PFSK-1 (cell line): ENCODE measurements around the gene EXOC5. TPM values are rescaled to one million over a fixed set of nuclear protein-coding genes. Genes with fewer than 3 reads are reported as not detected.
A peak's percentile ranks its signal among the peaks of the same experiment; 100 is the strongest.

ENCODE experiments used
- FOXP2 ChIP-seq: optimal IDR thresholded peaks from 2 replicates; pipeline ENCODE3; 2011; ENCODE audit warnings: borderline replicate concordance, control low read depth, inconsistent platforms; ENCODE audit not compliant: insufficient read depth; ENCODE audit errors: extremely low read length, extremely low read depth
- POLR2AphosphoS5 ChIP-seq: IDR thresholded peaks from 2 replicates; pipeline ENCODE4 v1.6.1; 2012; ENCODE audit warnings: low read depth, mild to moderate bottlenecking, control low read depth, low read length, moderate library complexity
- SIN3A ChIP-seq: IDR thresholded peaks from 2 replicates; pipeline ENCODE4 v1.6.1; 2012; ENCODE audit warnings: mild to moderate bottlenecking, low read length, moderate library complexity, borderline replicate concordance; ENCODE audit not compliant: insufficient read depth
- TAF1 ChIP-seq: IDR thresholded peaks from 2 replicates; pipeline ENCODE4 v1.6.1; 2012; ENCODE audit warnings: low read length, control low read depth, borderline replicate concordance; ENCODE audit not compliant: insufficient read depth
- polyA plus RNA-seq: library from polyadenylated mRNA; unstranded; fragments of >200 nt; gene quantifications from one replicate; pipeline ENCODE4 v1.2.1, GENCODE V29; 2012; ENCODE audit warnings: low read depth, missing spikeins; ENCODE audit not compliant: insufficient read length
- TF ChIP-seq, protein P1 (sequence below), 2 experiments: IDR thresholded peaks; 2 replicates each; pipeline versions ENCODE4 v1.6.1 to v1.8.0; 2011 to 2012; ENCODE audit warnings: low read depth in 2 of 2, low read length in 2 of 2, control low read depth in 1 of 2, inconsistent platforms in 1 of 2, mild to moderate bottlenecking in 1 of 2, moderate library complexity in 1 of 2; ENCODE audit not compliant: insufficient read depth in 1 of 2

EXOC5 gene, protein sequence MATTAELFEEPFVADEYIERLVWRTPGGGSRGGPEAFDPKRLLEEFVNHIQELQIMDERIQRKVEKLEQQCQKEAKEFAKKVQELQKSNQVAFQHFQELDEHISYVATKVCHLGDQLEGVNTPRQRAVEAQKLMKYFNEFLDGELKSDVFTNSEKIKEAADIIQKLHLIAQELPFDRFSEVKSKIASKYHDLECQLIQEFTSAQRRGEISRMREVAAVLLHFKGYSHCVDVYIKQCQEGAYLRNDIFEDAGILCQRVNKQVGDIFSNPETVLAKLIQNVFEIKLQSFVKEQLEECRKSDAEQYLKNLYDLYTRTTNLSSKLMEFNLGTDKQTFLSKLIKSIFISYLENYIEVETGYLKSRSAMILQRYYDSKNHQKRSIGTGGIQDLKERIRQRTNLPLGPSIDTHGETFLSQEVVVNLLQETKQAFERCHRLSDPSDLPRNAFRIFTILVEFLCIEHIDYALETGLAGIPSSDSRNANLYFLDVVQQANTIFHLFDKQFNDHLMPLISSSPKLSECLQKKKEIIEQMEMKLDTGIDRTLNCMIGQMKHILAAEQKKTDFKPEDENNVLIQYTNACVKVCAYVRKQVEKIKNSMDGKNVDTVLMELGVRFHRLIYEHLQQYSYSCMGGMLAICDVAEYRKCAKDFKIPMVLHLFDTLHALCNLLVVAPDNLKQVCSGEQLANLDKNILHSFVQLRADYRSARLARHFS
- polyA plus RNA-seq, result 13.5 TPM

DNA sequence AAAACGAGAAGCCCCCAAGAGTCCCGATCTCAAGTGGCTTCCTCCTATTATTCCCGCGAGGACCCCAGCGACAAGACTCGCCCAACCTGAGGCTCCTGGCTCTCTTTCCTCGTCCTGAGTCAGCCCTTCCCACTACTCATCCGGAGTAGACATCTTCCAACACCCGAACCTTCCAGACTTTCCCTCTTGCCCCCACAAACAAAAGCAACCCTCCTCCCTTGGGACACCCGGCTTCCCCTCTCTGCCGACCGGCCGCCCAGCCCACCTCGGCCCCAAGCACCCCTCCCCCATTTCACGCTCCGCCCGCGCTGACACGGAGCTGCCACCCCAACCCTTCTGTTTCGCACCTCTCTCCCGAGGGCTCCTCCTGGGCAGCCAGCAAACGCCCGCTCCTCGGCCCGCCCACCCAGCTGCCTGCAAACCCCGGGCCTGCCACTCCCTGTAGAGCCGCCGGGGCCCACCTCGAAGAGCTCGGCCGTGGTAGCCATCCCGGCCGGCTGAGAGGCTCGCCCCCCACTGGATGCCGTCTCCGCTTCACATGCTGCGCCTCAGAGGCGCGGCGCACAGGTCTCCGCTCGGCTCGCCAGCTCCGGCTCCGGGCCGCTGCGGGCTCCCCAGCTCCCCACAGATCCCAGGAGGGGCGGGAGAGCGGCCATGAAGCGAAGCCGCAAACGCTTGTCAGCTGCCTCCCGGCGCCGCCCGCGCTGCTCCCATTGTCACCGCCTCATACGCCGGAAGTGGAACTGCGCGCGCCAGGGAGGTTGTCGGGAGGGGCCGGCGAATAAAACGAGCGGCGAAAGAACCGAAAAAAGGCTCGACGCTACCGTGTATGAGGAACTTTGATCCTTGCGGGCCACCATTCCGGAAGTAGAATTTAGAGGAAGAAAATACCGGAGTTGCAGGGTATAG, at the start of gene EXOC5, which contains the start of gene AP5M1:
Gene EXOC5, minus strand, starts transcription at position 745 of the 909 bp plus-strand sequence. Its CDS starts 257 bp downstream, at position 488.
Gene AP5M1, plus strand, starts transcription at position 811 of the 909 bp plus-strand sequence. CDS start 344 bp downstream, outside the sequence.
- TF ChIP-seq SIN3A (peak; percentile 33; the same call in 1 of the 2 replicates), POLR2AphosphoS5 (peak; percentile 51; the same call in 1 of the 2 replicates), FOXP2 (peak; percentile 31)
- TF ChIP-seq, protein P1, sequence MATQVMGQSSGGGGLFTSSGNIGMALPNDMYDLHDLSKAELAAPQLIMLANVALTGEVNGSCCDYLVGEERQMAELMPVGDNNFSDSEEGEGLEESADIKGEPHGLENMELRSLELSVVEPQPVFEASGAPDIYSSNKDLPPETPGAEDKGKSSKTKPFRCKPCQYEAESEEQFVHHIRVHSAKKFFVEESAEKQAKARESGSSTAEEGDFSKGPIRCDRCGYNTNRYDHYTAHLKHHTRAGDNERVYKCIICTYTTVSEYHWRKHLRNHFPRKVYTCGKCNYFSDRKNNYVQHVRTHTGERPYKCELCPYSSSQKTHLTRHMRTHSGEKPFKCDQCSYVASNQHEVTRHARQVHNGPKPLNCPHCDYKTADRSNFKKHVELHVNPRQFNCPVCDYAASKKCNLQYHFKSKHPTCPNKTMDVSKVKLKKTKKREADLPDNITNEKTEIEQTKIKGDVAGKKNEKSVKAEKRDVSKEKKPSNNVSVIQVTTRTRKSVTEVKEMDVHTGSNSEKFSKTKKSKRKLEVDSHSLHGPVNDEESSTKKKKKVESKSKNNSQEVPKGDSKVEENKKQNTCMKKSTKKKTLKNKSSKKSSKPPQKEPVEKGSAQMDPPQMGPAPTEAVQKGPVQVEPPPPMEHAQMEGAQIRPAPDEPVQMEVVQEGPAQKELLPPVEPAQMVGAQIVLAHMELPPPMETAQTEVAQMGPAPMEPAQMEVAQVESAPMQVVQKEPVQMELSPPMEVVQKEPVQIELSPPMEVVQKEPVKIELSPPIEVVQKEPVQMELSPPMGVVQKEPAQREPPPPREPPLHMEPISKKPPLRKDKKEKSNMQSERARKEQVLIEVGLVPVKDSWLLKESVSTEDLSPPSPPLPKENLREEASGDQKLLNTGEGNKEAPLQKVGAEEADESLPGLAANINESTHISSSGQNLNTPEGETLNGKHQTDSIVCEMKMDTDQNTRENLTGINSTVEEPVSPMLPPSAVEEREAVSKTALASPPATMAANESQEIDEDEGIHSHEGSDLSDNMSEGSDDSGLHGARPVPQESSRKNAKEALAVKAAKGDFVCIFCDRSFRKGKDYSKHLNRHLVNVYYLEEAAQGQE (IDR thresholded peaks at IDR 0.05; ENCODE audit: insufficient read depth in 1 of 2, low read depth in 2 of 2, low read length in 2 of 2), result no peak

DNA sequence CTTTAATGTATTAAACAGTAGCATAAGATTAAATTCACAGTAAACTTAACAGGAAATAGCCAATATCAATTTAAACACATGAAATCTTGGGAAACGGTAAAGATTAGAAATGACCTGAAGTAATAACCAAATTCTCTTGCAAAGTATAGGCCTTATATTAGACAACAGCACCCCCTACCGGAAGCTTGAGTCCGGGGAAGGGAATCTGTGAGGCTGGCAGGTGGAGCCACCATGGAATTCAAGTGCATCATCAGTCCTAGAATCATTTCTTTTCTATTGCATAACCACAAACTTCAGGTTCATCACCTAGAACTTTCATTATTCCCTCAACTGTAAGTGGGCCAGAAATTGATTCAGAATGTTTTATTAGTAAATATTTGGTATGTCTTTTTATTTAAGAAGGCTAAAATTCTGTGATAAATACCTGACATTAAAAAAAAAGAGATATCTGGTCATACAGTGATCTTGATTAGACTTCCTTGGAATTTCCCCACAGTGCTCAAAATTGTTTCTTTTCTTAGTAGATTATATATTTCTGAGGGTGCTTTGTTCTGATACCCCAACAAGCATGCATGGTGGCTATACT, 48.6 kb upstream of the EXOC5 start:
- TF ChIP-seq FOXP2 (no peak), POLR2AphosphoS5 (no peak), TAF1 (no peak), SIN3A (no peak)
- TF ChIP-seq, protein P1 (IDR thresholded peaks at IDR 0.05; ENCODE audit: insufficient read depth in 1 of 2, low read depth in 2 of 2, low read length in 2 of 2), result no peak

DNA sequence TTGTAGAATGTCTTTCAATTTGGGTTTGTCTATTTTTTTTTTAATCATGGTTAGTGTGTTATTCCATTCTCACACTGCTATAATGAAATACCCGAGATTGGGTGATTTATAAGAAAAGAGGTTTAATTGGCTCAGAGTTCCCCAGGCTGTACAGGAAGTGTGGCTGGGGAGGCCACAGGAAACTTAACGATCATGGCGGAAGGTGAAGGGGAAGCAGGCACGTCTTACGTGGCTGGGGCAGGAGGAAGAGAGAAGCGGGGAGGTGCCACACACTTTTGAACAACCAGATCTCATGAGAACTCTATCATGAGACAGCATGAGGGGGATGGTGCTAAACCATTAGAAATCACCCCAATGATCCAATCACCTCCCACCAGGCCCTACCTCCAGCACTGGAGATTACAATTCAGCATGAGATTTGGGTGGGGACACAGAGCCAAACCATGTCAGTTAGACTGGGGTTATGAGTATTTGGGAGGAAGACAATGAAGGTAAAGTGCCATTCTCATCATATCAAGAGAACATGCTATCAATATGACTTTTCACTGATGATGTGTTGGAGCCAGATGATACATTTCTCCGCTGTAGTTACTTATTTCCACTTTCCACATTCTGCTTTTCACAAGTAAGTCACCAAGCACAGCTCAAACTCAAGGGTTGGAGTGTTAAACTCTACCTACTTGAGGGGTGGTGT, 45.8 kb upstream of the EXOC5 start:
- TF ChIP-seq, protein P1 (IDR thresholded peaks at IDR 0.05; ENCODE audit: insufficient read depth in 1 of 2, low read depth in 2 of 2, low read length in 2 of 2), result no peak
- no peak for TF ChIP-seq TAF1

DNA sequence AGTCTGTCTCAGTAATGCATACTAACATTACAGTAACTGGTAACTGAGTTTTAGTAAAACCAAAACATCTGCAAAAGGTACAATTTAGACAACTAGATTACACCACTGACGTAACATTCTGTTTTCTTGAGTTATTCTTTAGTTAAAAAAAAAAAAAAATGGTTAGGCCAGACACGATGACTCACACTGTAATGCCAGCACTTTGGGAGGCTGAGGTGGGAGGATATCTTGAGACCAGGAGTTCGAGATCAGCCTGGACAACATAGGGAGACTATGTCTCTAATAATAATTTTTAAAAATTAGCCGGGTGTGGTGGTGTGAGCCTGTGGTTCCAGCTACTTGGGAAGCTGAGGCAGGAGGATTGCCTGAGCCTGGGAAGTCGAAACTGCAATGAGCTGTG, 34.2 kb upstream of the EXOC5 start:
- TF ChIP-seq FOXP2 (no peak), SIN3A (no peak), TAF1 (no peak), POLR2AphosphoS5 (no peak)
- TF ChIP-seq, protein P1 (IDR thresholded peaks at IDR 0.05; ENCODE audit: insufficient read depth in 1 of 2, low read depth in 2 of 2, low read length in 2 of 2), result no peak
